CD4-positive, CD25-positive, alpha-beta regulatory T cell (primary cell): ENCODE results near the gene RXFP1. TPM values are rescaled to one million over a fixed set of nuclear protein-coding genes. Genes with fewer than 3 reads are reported as not detected.

Experiments used
- ATAC-seq, 2 donors: fragments of 150-1000 bp; cut with Tn5 transposase; one replicate each; pipeline ENCODE4 v1.10.0; 2021; ENCODE audit warnings: low read depth in 2 of 2, moderate number of reproducible peaks in 2 of 2, moderate library complexity in 1 of 2
- DNase-seq, 3 donors: peaks; one replicate each; pipeline versions ENCODE4 v3.0.0 to v3.0.0-alpha.2; 2012 to 2022; ENCODE audit warnings: mixed read lengths in 1 of 3
- H3K27ac ChIP-seq: one replicate; pipeline ENCODE4 v1.7.0; 2013; ENCODE audit warnings: mild to moderate bottlenecking, low read length; ENCODE audit not compliant: insufficient read depth, poor library complexity, severe bottlenecking
- H3K27me3 ChIP-seq: one replicate; pipeline ENCODE4 v1.7.0; 2013; ENCODE audit warnings: low read length; ENCODE audit not compliant: control insufficient read depth, insufficient read depth
- H3K36me3 ChIP-seq: one replicate; pipeline ENCODE4 v1.7.0; 2013; ENCODE audit warnings: mild to moderate bottlenecking, low read length, moderate library complexity; ENCODE audit not compliant: control insufficient read depth, insufficient read depth
- H3K4me1 ChIP-seq: 2 replicates; pipeline ENCODE4 v1.7.0; 2013; ENCODE audit warnings: mild to moderate bottlenecking, low read length; ENCODE audit not compliant: insufficient read depth, control insufficient read depth, poor library complexity, severe bottlenecking
- H3K4me3 ChIP-seq: one replicate; pipeline ENCODE4 v1.7.0; 2013; ENCODE audit warnings: low read depth, mild to moderate bottlenecking, low read length, moderate library complexity
- H3K9me3 ChIP-seq, 2 experiments: 1 replicate in 1 of 2; 2 replicates in 1 of 2; pipeline ENCODE4 v1.7.0; 2013; ENCODE audit warnings: low read length in 2 of 2, mild to moderate bottlenecking in 1 of 2, moderate library complexity in 1 of 2; ENCODE audit not compliant: control insufficient read depth in 2 of 2
- H3K27ac Mint-ChIP-seq, 3 donors: one replicate each; pipeline ENCODE4 v1.8.0; 2020 to 2022; ENCODE audit warnings: mild to moderate bottlenecking in 3 of 3, mixed read lengths in 3 of 3, moderate library complexity in 2 of 3
- H3K27me3 Mint-ChIP-seq: one replicate; pipeline ENCODE4 v1.8.0; 2022; ENCODE audit warnings: mild to moderate bottlenecking, mixed read lengths
- H3K36me3 Mint-ChIP-seq: one replicate; pipeline ENCODE4 v1.8.0; 2020; ENCODE audit warnings: mixed read lengths
- H3K4me1 Mint-ChIP-seq, 4 donors: one replicate each; pipeline ENCODE4 v1.8.0; 2020 to 2022; ENCODE audit warnings: mixed read lengths in 4 of 4, mild to moderate bottlenecking in 1 of 4
- H3K4me3 Mint-ChIP-seq, 4 donors: one replicate each; pipeline ENCODE4 v1.8.0; 2020 to 2022; ENCODE audit warnings: mild to moderate bottlenecking in 4 of 4, mixed read lengths in 4 of 4, moderate library complexity in 3 of 4
- H3K9me3 Mint-ChIP-seq, 7 donors: one replicate each; pipeline ENCODE4 v1.8.0; 2020 to 2022; ENCODE audit warnings: mixed read lengths in 7 of 7, mild to moderate bottlenecking in 3 of 7, moderate library complexity in 2 of 7
- polyA plus RNA-seq, 4 donors: library from polyadenylated mRNA; unstranded; fragments of 300-500 nt; fragmentation: Illumina TruSeq; gene quantifications; one replicate each; pipeline ENCODE4 v1.2.3, GENCODE V29; 2021
- total RNA-seq: library from RNA; stranded (reverse); gene quantifications from one replicate; pipeline ENCODE4 v1.2.3, GENCODE V29; 2022

RXFP1 gene
- total and polyA plus RNA-seq, 5 donors from 2014 or later = not detected

DNA sequence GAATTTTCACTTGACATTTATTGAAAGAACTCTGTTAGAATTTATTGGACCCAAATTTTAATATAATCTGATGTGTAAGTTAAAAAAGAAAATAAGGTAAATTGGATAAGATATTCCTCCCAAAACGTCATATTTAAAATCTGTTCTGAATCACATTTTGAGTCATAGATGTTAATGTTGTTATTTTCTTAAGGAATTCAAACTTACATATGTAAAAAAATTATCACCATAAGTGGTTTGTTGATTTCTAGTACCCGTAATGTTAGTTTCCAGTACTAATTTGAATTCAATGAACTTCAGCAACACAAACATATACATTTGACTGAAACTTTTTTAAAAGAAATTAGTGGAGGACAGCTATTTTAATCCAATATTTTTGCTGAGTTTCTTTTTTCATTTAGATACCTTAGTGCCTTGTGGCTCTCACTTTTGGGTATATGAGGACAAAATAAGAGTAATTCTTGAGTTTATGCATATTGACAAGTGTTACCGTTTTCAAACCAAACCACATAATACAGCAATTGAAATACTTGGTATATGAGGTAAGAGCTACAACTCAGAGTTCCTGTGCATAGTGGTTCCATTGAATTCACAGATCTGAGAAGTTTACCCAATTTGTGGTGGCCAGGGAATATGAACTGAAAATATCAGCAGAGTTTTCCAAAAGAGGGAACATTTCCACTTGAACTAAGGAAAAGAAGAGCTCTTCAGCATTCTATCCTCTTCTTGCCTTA is 78.2 kb downstream of the RXFP1 start:
- Histone ChIP-seq H3K27me3 (no peaks in the 10 kb centered on the region), H3K4me1 (no peaks in the 10 kb centered on the region), H3K9me3 (no peaks in the 10 kb centered on the region), H3K36me3 (no peaks in the 10 kb centered on the region), H3K4me3 (no peak overlapping the region), H3K27ac (no peak overlapping the region)
- ATAC-seq = no peak
- Mint-ChIP-seq H3K4me3 (no peak overlapping the region), H3K27me3 (peaks cover 4% of the 10 kb centered on the region), H3K4me1 (no peaks in the 10 kb centered on the region), H3K9me3 (peaks cover 0 to 2% (median 0%) of the 10 kb centered on the region in 7 donors), H3K27ac (no peak overlapping the region), H3K36me3 (no peaks in the 10 kb centered on the region)
- DNase-seq = no peak

DNA sequence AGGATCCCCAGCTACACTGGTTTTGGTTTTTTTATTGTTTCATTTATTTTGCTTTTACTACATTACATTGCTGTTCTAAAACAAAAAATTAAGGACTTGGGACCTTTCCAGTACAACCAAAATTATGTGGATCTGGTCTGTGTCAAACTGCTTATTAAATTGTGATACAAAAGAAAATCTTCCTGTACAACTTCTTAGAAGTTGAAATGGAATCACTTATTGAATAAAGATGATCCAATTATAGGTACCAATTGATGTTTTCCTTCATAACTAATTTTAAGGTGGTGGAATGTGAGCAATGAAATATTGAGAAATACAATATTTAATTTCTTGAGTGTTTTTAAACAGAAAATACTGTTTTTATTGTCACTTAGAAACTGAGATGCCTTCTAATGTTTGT is 82.7 kb downstream of the RXFP1 start:
- Mint-ChIP-seq H3K27me3 (peaks cover 8% of the 10 kb centered on the region), H3K36me3 (no peaks in the 10 kb centered on the region), H3K4me3 (no peak overlapping the region), H3K9me3 (peaks cover 0 to under 1% (median 0%) of the 10 kb centered on the region in 7 donors), H3K4me1 (no peaks in the 10 kb centered on the region), H3K27ac (no peak overlapping the region)
- DNase-seq (no peak), ATAC-seq (no peak)
- Histone ChIP-seq H3K9me3 (no peaks in the 10 kb centered on the region), H3K4me1 (no peaks in the 10 kb centered on the region), H3K36me3 (no peaks in the 10 kb centered on the region), H3K4me3 (no peak overlapping the region), H3K27me3 (no peaks in the 10 kb centered on the region), H3K27ac (no peak overlapping the region)

GRCh38 chr4:158605393-158605792 is 83.7 kb downstream of the RXFP1 start:
- ATAC-seq = no peak
- H3K27me3 ChIP-seq = peaks cover 2% of the 10 kb centered on the region
- Mint-ChIP-seq H3K36me3 (no peaks in the 10 kb centered on the region), H3K27ac (no peak overlapping the region), H3K4me3 (no peak overlapping the region), H3K4me1 (no peaks in the 10 kb centered on the region), H3K27me3 (peaks cover 8% of the 10 kb centered on the region), H3K9me3 (peaks cover 0 to 2% (median 0%) of the 10 kb centered on the region in 7 donors)
- no peaks in the 10 kb centered on the region for H3K36me3 ChIP-seq
- DNase-seq = no peak
- no peaks in the 10 kb centered on the region for H3K4me1 ChIP-seq
- no peak overlapping the region for H3K27ac ChIP-seq
- H3K9me3 ChIP-seq = no peaks in the 10 kb centered on the region
- no peak overlapping the region for H3K4me3 ChIP-seq

DNA sequence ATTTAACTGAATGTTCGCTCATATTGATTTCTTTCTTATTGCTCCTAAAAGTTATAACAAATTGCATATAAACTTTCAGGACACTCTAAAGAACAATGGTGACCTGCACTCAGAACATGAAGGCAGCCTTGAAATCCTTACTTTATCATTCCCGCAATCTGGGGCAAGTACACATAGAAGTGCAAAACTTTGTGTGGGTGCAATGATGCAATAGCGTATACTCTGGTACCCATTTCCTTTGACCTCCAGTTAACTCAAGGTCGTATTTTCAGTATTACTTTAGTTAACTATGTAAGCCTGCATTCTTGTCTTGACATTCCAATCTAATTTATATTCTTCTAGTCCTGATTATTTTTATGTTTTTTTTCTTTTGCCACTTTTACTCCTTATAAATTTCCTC is 85.3 kb downstream of the RXFP1 start:
- no peaks in the 10 kb centered on the region for H3K36me3 Mint-ChIP-seq
- H3K4me1 ChIP-seq = no peaks in the 10 kb centered on the region
- H3K27ac Mint-ChIP-seq = no peak overlapping the region
- H3K36me3 ChIP-seq = no peaks in the 10 kb centered on the region
- H3K9me3 ChIP-seq = no peaks in the 10 kb centered on the region
- no peak overlapping the region for H3K4me3 ChIP-seq
- DNase-seq (no peak), ATAC-seq (no peak)
- H3K27me3 ChIP-seq = peaks cover 6% of the 10 kb centered on the region
- H3K9me3 Mint-ChIP-seq = peaks cover 0 to 2% (median 0%) of the 10 kb centered on the region in 7 donors
- H3K27me3 Mint-ChIP-seq = peaks cover 4% of the 10 kb centered on the region
- H3K4me3 Mint-ChIP-seq = no peak overlapping the region
- no peaks in the 10 kb centered on the region for H3K4me1 Mint-ChIP-seq
- no peak overlapping the region for H3K27ac ChIP-seq

GRCh38 chr4:158609116-158609515 is 87.4 kb downstream of the RXFP1 start:
- DNase-seq (no peak), ATAC-seq (no peak)
- H3K4me3 Mint-ChIP-seq = no peak overlapping the region
- Histone ChIP-seq H3K4me3 (no peak overlapping the region), H3K27me3 (peaks cover 6% of the 10 kb centered on the region), H3K27ac (no peak overlapping the region), H3K36me3 (no peaks in the 10 kb centered on the region), H3K9me3 (no peaks in the 10 kb centered on the region), H3K4me1 (no peaks in the 10 kb centered on the region)
- H3K27me3 Mint-ChIP-seq = peaks cover 7% of the 10 kb centered on the region
- H3K4me1 Mint-ChIP-seq = no peaks in the 10 kb centered on the region
- no peak overlapping the region for H3K27ac Mint-ChIP-seq
- H3K9me3 Mint-ChIP-seq = peaks cover 0 to 2% (median 0%) of the 10 kb centered on the region in 7 donors
- no peaks in the 10 kb centered on the region for H3K36me3 Mint-ChIP-seq

GRCh38 chr4:158610790-158611189 is 89.1 kb downstream of the RXFP1 start:
- H3K9me3 Mint-ChIP-seq = peaks cover 0 to 2% (median 0%) of the 10 kb centered on the region in 7 donors
- no peak overlapping the region for H3K4me3 ChIP-seq
- ATAC-seq = no peak
- H3K4me1 ChIP-seq = no peaks in the 10 kb centered on the region
- H3K36me3 ChIP-seq = no peaks in the 10 kb centered on the region
- no peak overlapping the region for H3K27ac Mint-ChIP-seq
- no peaks in the 10 kb centered on the region for H3K36me3 Mint-ChIP-seq
- H3K27me3 ChIP-seq = peaks cover 6% of the 10 kb centered on the region
- H3K4me1 Mint-ChIP-seq = no peaks in the 10 kb centered on the region
- H3K27me3 Mint-ChIP-seq = peaks cover 14% of the 10 kb centered on the region
- DNase-seq = no peak
- H3K9me3 ChIP-seq = no peaks in the 10 kb centered on the region
- no peak overlapping the region for H3K27ac ChIP-seq
- H3K4me3 Mint-ChIP-seq = no peak overlapping the region

DNA sequence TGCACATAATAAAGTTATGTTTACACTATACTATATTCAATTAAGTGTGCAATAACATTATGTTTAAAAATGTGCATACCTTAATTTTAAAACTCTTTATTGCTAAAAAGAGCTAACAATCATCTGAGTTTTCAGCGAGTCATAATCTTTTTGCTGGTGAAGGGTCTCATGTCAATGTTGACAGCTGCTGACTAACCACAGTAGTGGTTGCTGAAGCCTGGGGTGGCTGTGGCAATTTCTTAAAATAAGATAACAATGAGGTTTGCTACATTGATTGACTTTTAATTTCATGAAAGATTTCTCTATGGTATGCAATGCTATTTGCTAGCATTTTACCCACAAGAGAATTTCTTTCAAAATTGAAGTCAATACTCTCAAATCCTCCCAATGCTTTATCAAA is 91.4 kb downstream of the RXFP1 start:
- Histone ChIP-seq H3K27me3 (peaks cover 11% of the 10 kb centered on the region), H3K27ac (no peak overlapping the region), H3K4me1 (no peaks in the 10 kb centered on the region), H3K9me3 (no peaks in the 10 kb centered on the region), H3K36me3 (no peaks in the 10 kb centered on the region), H3K4me3 (no peak overlapping the region)
- no peak overlapping the region for H3K4me3 Mint-ChIP-seq
- peaks cover 19% of the 10 kb centered on the region for H3K27me3 Mint-ChIP-seq
- no peaks in the 10 kb centered on the region for H3K4me1 Mint-ChIP-seq
- no peak for ATAC-seq
- H3K36me3 Mint-ChIP-seq = no peaks in the 10 kb centered on the region
- H3K9me3 Mint-ChIP-seq = peaks cover 0 to 2% (median 0%) of the 10 kb centered on the region in 7 donors
- no peak overlapping the region for H3K27ac Mint-ChIP-seq
- no peak for DNase-seq

GRCh38 chr4:158617956-158618355 is 96.3 kb downstream of the RXFP1 start:
- ATAC-seq = no peak
- peaks cover 0 to 1% (median 0%) of the 10 kb centered on the region in 7 donors for H3K9me3 Mint-ChIP-seq
- no peak overlapping the region for H3K4me3 Mint-ChIP-seq
- peaks cover 29% of the 10 kb centered on the region for H3K27me3 Mint-ChIP-seq
- DNase-seq = no peak
- Histone ChIP-seq H3K9me3 (no peaks in the 10 kb centered on the region), H3K27ac (no peak overlapping the region), H3K27me3 (peaks cover 5% of the 10 kb centered on the region), H3K4me1 (no peaks in the 10 kb centered on the region), H3K4me3 (no peak overlapping the region), H3K36me3 (no peaks in the 10 kb centered on the region)
- H3K27ac Mint-ChIP-seq = no peak overlapping the region
- no peaks in the 10 kb centered on the region for H3K4me1 Mint-ChIP-seq
- no peaks in the 10 kb centered on the region for H3K36me3 Mint-ChIP-seq
